Esophagus muscularis mucosa (tissue), 4 donors: ENCODE data around the gene KRT9. TPM values are rescaled to one million over a fixed set of nuclear protein-coding genes. Genes with fewer than 3 reads are reported as not detected.

Source experiments
- DNase-seq: peaks from one replicate; pipeline ENCODE4 v3.0.0-alpha.2; 2017; ENCODE audit errors: extremely low spot score
- H3K27ac ChIP-seq, 4 donors: fragments of 200-600 bp; sonication (generic); replicated peaks in 1 of 4; 1 replicate in 3 of 4; 2 replicates in 1 of 4; pipeline ENCODE4 v1.5.1; 2016 to 2019; ENCODE audit warnings: mild to moderate bottlenecking in 1 of 4
- H3K27me3 ChIP-seq, 4 donors: fragments of 200-600 bp; sonication (generic); one replicate each; pipeline versions ENCODE4 v1.5.1 to v1.6.0; 2016 to 2019
- H3K36me3 ChIP-seq, 4 donors: fragments of 200-600 bp; sonication (generic); one replicate each; pipeline ENCODE4 v1.5.1; 2016 to 2019
- H3K4me1 ChIP-seq, 4 donors: fragments of 200-600 bp; sonication (generic); one replicate each; pipeline ENCODE4 v1.5.1; 2016 to 2019
- H3K4me3 ChIP-seq, 4 donors: fragments of 200-600 bp; sonication (generic); 1 replicate in 2 of 4; 2 replicates in 2 of 4; pipeline ENCODE4 v1.5.1; 2016 to 2019; ENCODE audit warnings: mild to moderate bottlenecking in 4 of 4, moderate library complexity in 1 of 4
- H3K9me3 ChIP-seq, 4 donors: fragments of 200-600 bp; sonication (generic); 1 replicate in 3 of 4; 2 replicates in 1 of 4; pipeline ENCODE4 v1.5.1; 2016 to 2019
- CTCF ChIP-seq, 3 experiments: fragments of 200-600 bp in 2 of 3; fragments of 450-650 bp in 1 of 3; sonication (generic) in 2 of 3; IDR thresholded peaks; one replicate each; pipeline ENCODE4 v1.5.1; 2017 to 2019; ENCODE audit warnings: antibody characterized with exemption in 3 of 3, mild to moderate bottlenecking in 2 of 3, moderate library complexity in 1 of 3
- EP300 ChIP-seq: sonication (generic); formaldehyde crosslinking; IDR thresholded peaks from one replicate; pipeline ENCODE4 v1.6.1; 2017; ENCODE audit warnings: antibody characterized with exemption
- POLR2A ChIP-seq: fragments of 450-650 bp; IDR thresholded peaks from one replicate; pipeline ENCODE4 v1.6.1; 2017; ENCODE audit warnings: antibody characterized with exemption, moderate library complexity, mild to moderate bottlenecking, low read depth
- POLR2AphosphoS5 ChIP-seq, 2 donors: sonication (generic); formaldehyde crosslinking; IDR thresholded peaks; one replicate each; pipeline ENCODE4 v1.6.1; 2017; ENCODE audit warnings: antibody characterized with exemption in 2 of 2
- WGBS: methylation state at CpG from one replicate; pipeline ENCODE4 v1.1.5; 2018; 5-methylcytosine and 5-hydroxymethylcytosine counted together
- intact Hi-C: fragments of 100-400 bp; cut with DNase I; formaldehyde crosslinking; loops from one replicate; pipeline ENCODE4 v1.15.1; 2023
- total RNA-seq, 4 donors: library from RNA; depleted of rRNA; stranded (reverse); fragments of >200 nt; gene quantifications; one replicate each; pipeline versions ENCODE4 v1.1.0 to v1.2.1, GENCODE V29; 2016

The KRT9 gene
- total RNA-seq, 4 donors from 2014 or later: not detected

DNA sequence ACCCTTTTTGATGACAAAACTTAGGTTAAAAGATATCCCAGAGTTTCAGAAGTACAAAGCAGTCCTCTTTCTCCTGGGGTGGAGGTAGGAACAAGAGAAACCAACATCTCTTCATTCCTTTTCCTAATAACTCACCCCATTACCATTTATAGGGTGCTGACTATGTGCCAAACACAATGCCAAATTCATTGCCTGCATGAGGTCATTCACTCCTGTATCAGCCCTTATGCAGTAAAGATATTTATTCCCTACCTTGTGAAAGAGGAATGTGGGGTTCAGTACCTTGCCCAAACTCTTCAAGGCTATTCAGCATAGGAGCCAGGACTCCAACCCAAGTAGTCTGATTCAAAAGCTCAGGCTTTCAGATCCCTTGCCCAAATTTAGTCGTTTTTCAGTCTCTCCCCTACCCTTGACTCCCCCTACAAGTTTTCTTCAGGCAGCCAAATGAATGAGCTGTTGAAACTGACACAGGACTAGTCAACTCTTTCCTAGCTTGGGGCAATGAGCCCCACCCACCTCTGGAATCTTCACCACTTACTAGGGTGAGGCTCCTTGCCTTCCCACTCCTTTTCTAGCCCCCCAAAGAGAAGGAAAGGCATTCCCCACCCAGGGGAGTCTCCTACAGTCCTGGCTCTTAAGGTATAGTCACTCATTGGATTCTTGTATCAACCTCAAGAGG, 9.0 kb upstream of the KRT9 start:
- Histone ChIP-seq H3K27me3 (peaks cover 0 to 47% (median 0%) of the 10 kb centered on the region in 4 donors), H3K4me3 (no peak overlapping the region), H3K27ac (no peak overlapping the region), H3K36me3 (no peaks in the 10 kb centered on the region), H3K9me3 (no peaks in the 10 kb centered on the region), H3K4me1 (no peaks in the 10 kb centered on the region)
- WGBS: 65% methylated on average over 1 of the region's 1 CpG
- no peak for TF ChIP-seq EP300
- no peak for TF ChIP-seq CTCF (IDR thresholded peaks at IDR 0.05)
- no peak for TF ChIP-seq POLR2A
- no peak for TF ChIP-seq POLR2AphosphoS5 (IDR thresholded peaks at IDR 0.05)
- intact Hi-C loops: no loop called here
- no peak for DNase-seq

DNA sequence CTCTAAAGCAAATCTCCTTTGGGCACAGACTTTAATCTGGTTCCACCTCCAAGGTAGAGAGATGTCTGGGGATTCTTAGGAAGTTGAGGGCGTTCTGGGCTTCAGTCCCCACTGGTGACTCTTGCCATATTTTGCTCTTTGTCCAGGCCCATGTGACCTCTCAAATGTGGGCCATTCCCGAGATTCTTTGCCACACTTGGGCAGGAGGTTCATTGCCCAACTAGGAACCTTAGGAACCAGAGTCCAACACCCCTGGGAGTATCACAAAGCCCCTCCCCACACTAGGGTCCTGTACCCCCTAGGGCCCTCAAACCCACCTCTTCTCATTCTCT, 8.4 kb upstream of the KRT9 start:
- no peak overlapping the region for H3K27ac ChIP-seq
- no peak overlapping the region for H3K4me3 ChIP-seq
- TF ChIP-seq POLR2AphosphoS5 (IDR thresholded peaks at IDR 0.05): no peak
- TF ChIP-seq POLR2A: no peak
- no peak for TF ChIP-seq CTCF (IDR thresholded peaks at IDR 0.05)
- no peak for TF ChIP-seq EP300
- intact Hi-C loops: no loop called here
- H3K36me3 ChIP-seq: no peaks in the 10 kb centered on the region
- no peak for DNase-seq
- H3K4me1 ChIP-seq: no peaks in the 10 kb centered on the region
- 89% methylated on average over 2 of the region's 2 CpGs for WGBS
- peaks cover 0 to 53% (median 0%) of the 10 kb centered on the region in 4 donors for H3K27me3 ChIP-seq
- H3K9me3 ChIP-seq: no peaks in the 10 kb centered on the region

- H3K4me3 ChIP-seq: no peak overlapping the region
Observed at GRCh38 chr17:41579484-41580243, 7.8 kb upstream of the KRT9 start.

GRCh38 chr17:41578971-41579370, 7.1 kb upstream of the KRT9 start:
- TF ChIP-seq EP300 (no peak), CTCF (IDR thresholded peaks at IDR 0.05) (no peak), POLR2AphosphoS5 (IDR thresholded peaks at IDR 0.05) (no peak), POLR2A (no peak)
- no peaks in the 10 kb centered on the region for H3K36me3 ChIP-seq
- 83% methylated on average over 5 of the region's 5 CpGs for WGBS
- H3K9me3 ChIP-seq: no peaks in the 10 kb centered on the region
- H3K27ac ChIP-seq: no peak overlapping the region
- H3K27me3 ChIP-seq: peaks cover 0 to 60% (median 0%) of the 10 kb centered on the region in 4 donors
- H3K4me3 ChIP-seq: no peak overlapping the region
- no peaks in the 10 kb centered on the region for H3K4me1 ChIP-seq
- intact Hi-C loops: no loop called here
- DNase-seq: no peak

More at GRCh38 chr17:41579484-41580243, 7.8 kb upstream of the KRT9 start:
- Histone ChIP-seq H3K4me1 (no peaks in the 10 kb centered on the region), H3K27me3 (peaks cover 0 to 54% (median 0%) of the 10 kb centered on the region in 4 donors), H3K27ac (no peak overlapping the region), H3K9me3 (no peaks in the 10 kb centered on the region), H3K36me3 (no peaks in the 10 kb centered on the region)
- WGBS: 42% methylated on average over 16 of the region's 18 CpGs
- TF ChIP-seq CTCF (IDR thresholded peaks at IDR 0.05) (peak; percentile 30 to 68 (median 52)), POLR2AphosphoS5 (IDR thresholded peaks at IDR 0.05) (no peak), POLR2A (no peak)
- intact Hi-C loops: no loop called here
- no peak for DNase-seq
